Measurements from ENCODE around the gene UGT1A9. TPM values are rescaled to one million over a fixed set of nuclear protein-coding genes. Genes with fewer than 3 reads are reported as not detected.
A peak's percentile ranks its signal among the peaks of the same experiment; 100 is the strongest.
"Not testable (repeated sequence)": the region's sequence is repeated elsewhere in the genome, so short reads cannot be mapped to it uniquely, and the experiment has no call there.

The UGT1A9 gene
- polyA plus RNA-seq, 1 donor (not counting 4 experiments of a cell fraction or from before 2014, with no cell fraction given) = not detected

DNA sequence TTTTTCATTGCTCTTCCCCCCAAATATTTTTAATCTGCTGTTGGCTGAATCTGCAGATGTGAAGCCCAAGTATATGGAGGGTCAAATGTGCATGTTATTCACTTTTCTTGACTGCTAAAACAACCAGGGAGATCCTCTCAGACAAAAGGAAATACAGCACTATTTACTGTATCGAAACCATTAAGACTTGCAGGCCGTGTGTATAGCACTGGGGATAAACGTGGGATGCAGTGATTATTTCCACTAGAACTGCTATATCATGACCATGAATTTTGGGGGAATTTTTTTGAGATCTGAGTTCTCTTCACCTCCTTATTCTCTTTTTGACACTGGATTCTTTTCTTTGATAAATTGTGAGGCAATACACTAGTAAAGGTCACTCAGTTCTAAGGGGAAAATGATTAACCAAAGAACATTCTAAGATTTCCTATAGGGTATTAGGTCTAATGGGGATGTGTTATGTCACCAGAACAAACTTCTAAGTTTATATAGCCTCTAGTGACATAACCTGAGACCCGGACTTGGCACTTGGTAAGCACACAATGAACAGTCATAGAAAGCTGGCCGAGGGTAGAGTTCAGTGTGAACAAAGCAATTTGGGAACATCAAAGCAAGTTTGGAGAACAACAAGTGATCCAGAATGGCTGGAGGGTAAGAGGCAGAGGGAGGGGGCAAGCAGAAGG is 73.5 kb downstream of the UGT1A9 start:
- no peaks in the 10 kb centered on the region for H3K9me1 ChIP-seq (ENCODE audit: control insufficient read depth, extremely low read depth, insufficient read depth, low read length)
- peak; percentile 48 for FAIRE-seq
- H3K9ac ChIP-seq (ENCODE audit: control insufficient read depth, extremely low read depth, insufficient read depth, low read length) = no peak overlapping the region
- H3K36me3 ChIP-seq (ENCODE audit: control insufficient read depth in 2 of 2, extremely low read depth in 1 of 2, insufficient read depth in 2 of 2, low read length in 2 of 2) = peaks cover 0 to 1% of the 10 kb centered on the region in 2 experiments
- no peak overlapping the region for H2AFZ ChIP-seq (ENCODE audit: control insufficient read depth, low read length)
- H4K20me1 ChIP-seq (ENCODE audit: control insufficient read depth, extremely low read depth, insufficient read depth, low read length) = no peaks in the 10 kb centered on the region
- H3K27ac ChIP-seq (ENCODE audit: control insufficient read depth, insufficient read depth, low read length) = no peak overlapping the region
- DNase-seq (ENCODE audit: low read depth, low spot score) = no peak
- H3K9me3 ChIP-seq (ENCODE audit: control insufficient read depth, low read depth, low read length) = no peaks in the 10 kb centered on the region
- H3K4me2 ChIP-seq (ENCODE audit: control insufficient read depth, extremely low read depth, insufficient read depth, low read depth, low read length) = no peak overlapping the region
- no peak overlapping the region for H3K4me3 ChIP-seq (ENCODE audit: control insufficient read depth in 2 of 3, extremely low read depth in 1 of 3, insufficient read depth in 2 of 3, low read depth in 1 of 3, low read length in 3 of 3)
- TF ChIP-seq EZH2 (IDR thresholded peaks at IDR 0.05; ENCODE audit: low read length) = no peak
- TF ChIP-seq, protein P1, sequence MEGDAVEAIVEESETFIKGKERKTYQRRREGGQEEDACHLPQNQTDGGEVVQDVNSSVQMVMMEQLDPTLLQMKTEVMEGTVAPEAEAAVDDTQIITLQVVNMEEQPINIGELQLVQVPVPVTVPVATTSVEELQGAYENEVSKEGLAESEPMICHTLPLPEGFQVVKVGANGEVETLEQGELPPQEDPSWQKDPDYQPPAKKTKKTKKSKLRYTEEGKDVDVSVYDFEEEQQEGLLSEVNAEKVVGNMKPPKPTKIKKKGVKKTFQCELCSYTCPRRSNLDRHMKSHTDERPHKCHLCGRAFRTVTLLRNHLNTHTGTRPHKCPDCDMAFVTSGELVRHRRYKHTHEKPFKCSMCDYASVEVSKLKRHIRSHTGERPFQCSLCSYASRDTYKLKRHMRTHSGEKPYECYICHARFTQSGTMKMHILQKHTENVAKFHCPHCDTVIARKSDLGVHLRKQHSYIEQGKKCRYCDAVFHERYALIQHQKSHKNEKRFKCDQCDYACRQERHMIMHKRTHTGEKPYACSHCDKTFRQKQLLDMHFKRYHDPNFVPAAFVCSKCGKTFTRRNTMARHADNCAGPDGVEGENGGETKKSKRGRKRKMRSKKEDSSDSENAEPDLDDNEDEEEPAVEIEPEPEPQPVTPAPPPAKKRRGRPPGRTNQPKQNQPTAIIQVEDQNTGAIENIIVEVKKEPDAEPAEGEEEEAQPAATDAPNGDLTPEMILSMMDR (optimal IDR thresholded peaks at IDR 0.05 in 1 of 3, IDR thresholded peaks at IDR 0.05 in 1 of 3, conservative IDR thresholded peaks at IDR 0.05 in 1 of 3; ENCODE audit: extremely low read depth in 1 of 3, insufficient read depth in 2 of 3, low read length in 3 of 3) = no peak
- no peaks in the 10 kb centered on the region for H3K27me3 ChIP-seq (ENCODE audit: control insufficient read depth, extremely low read depth, insufficient read depth, low read length)
- dilution Hi-C loops (cut with MboI; ENCODE audit: extremely low pct_ligation_motif_present, low sequenced_read_pairs) = no loop called here
- H3K79me2 ChIP-seq (ENCODE audit: control insufficient read depth, insufficient read depth, low read length) = peaks cover 14% of the 10 kb centered on the region
- no peaks in the 10 kb centered on the region for H3K4me1 ChIP-seq (ENCODE audit: control insufficient read depth, extremely low read depth, insufficient read depth, low read length)

DNA sequence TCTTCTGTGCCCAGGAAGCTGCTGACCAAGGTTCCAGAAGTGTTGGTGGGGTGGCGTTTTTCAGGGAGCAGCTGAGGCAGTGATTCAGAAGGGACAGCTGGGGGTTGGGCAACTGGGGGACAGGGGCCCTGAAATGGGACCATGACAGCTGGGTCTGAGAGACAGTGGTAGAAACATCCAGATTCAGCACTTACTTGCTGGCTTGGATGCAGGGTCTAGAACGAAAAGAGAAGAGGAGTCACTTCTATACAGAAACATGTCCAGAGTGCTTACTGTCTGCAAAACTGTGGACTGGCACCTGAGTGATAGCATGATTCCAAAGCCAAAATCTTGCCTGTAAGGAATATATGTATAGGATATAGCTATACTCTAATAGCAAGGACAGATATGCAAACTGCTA is 74.1 kb downstream of the UGT1A9 start:
- H2AFZ ChIP-seq (ENCODE audit: control insufficient read depth, low read length); H3K4me2 ChIP-seq (ENCODE audit: control insufficient read depth, extremely low read depth, insufficient read depth, low read depth, low read length); H3K4me3 ChIP-seq (ENCODE audit: control insufficient read depth in 2 of 3, extremely low read depth in 1 of 3, insufficient read depth in 2 of 3, low read depth in 1 of 3, low read length in 3 of 3); H3K4me1 ChIP-seq (ENCODE audit: control insufficient read depth, extremely low read depth, insufficient read depth, low read length); dilution Hi-C loops (cut with MboI; ENCODE audit: extremely low pct_ligation_motif_present, low sequenced_read_pairs); FAIRE-seq; H3K27me3 ChIP-seq (ENCODE audit: control insufficient read depth, extremely low read depth, insufficient read depth, low read length); H3K27ac ChIP-seq (ENCODE audit: control insufficient read depth, insufficient read depth, low read length); H4K20me1 ChIP-seq (ENCODE audit: control insufficient read depth, extremely low read depth, insufficient read depth, low read length); H3K9me1 ChIP-seq (ENCODE audit: control insufficient read depth, extremely low read depth, insufficient read depth, low read length); H3K9ac ChIP-seq (ENCODE audit: control insufficient read depth, extremely low read depth, insufficient read depth, low read length); H3K9me3 ChIP-seq (ENCODE audit: control insufficient read depth, low read depth, low read length); DNase-seq (ENCODE audit: low read depth, low spot score); H3K36me3 ChIP-seq (ENCODE audit: control insufficient read depth in 2 of 2, extremely low read depth in 1 of 2, insufficient read depth in 2 of 2, low read length in 2 of 2): not testable (repeated sequence)
- H3K79me2 ChIP-seq (ENCODE audit: control insufficient read depth, insufficient read depth, low read length) = peaks cover 14% of the 10 kb centered on the region

Data from keratinocyte (primary cell).